NCI-H187 (cell line): ENCODE results near the gene FRK.
"Not testable (repeated sequence)": the region's sequence is repeated elsewhere in the genome, so short reads cannot be mapped to it uniquely, and the experiment has no call there.

ENCODE experiments used
- DNase-seq, 2 experiments: peaks; one replicate each; lab custom pipeline; 2025; lab: John Stamatoyannopoulos, UW

FRK gene

GRCh38 chr6:115888687-115889470 lies 171.8 kb downstream of the FRK start:
- not testable (repeated sequence) for DNase-seq

GRCh38 chr6:115887891-115888290 lies 172.8 kb downstream of the FRK start:
- no peak for DNase-seq

- no peak for DNase-seq
These were observed 174.9 kb downstream of the FRK start for GRCh38 chr6:115885636-115886366.

- DNase-seq = no peak
These were observed 177.9 kb downstream of the FRK start for GRCh38 chr6:115882771-115883170.

- no peak for DNase-seq
These were observed 178.5 kb downstream of the FRK start for GRCh38 chr6:115882174-115882573.
